HG03039 (cell line): ENCODE data around the gene CDH23.

ENCODE experiments used
- ATAC-seq: cut with Tn5 transposase; IDR thresholded peaks from one replicate; pipeline ENCODE4 v1.9.1; 2021; ENCODE audit warnings: mild to moderate bottlenecking, moderate library complexity; ENCODE audit not compliant: unreplicated experiment

CDH23 gene

GRCh38 chr10:71531485-71532446, 135.0 kb downstream of the CDH23 start:
- no peak for ATAC-seq

- no peak for ATAC-seq
Measured at GRCh38 chr10:71532878-71533277, 136.2 kb downstream of the CDH23 start.

- no peak for ATAC-seq
Measured at GRCh38 chr10:71533936-71534335, 137.2 kb downstream of the CDH23 start.

GRCh38 chr10:71534568-71535194, 138.0 kb downstream of the CDH23 start:
- no peak for ATAC-seq

- ATAC-seq, result no peak
Measured at GRCh38 chr10:71536332-71536731, 139.6 kb downstream of the CDH23 start.

- ATAC-seq, result no peak
Measured at GRCh38 chr10:71537125-71537524, 140.4 kb downstream of the CDH23 start.

- no peak for ATAC-seq
Measured at GRCh38 chr10:71537681-71538080, 141.0 kb downstream of the CDH23 start.

GRCh38 chr10:71538608-71539260, 142.0 kb downstream of the CDH23 start:
- ATAC-seq, result no peak

- ATAC-seq, result no peak
Measured at GRCh38 chr10:71539442-71540118, 142.9 kb downstream of the CDH23 start.

GRCh38 chr10:71542478-71542877, 145.8 kb downstream of the CDH23 start:
- ATAC-seq, result no peak

- ATAC-seq, result no peak
Measured at GRCh38 chr10:71543608-71544170, 147.0 kb downstream of the CDH23 start.

- ATAC-seq, result no peak
Measured at GRCh38 chr10:71545001-71545400, 148.3 kb downstream of the CDH23 start.

- ATAC-seq, result no peak
Measured at GRCh38 chr10:71546220-71546619, 149.5 kb downstream of the CDH23 start.

- ATAC-seq, result no peak
Measured at GRCh38 chr10:71547312-71547711, 150.6 kb downstream of the CDH23 start.

GRCh38 chr10:71547876-71548846, 151.4 kb downstream of the CDH23 start:
- no peak for ATAC-seq

GRCh38 chr10:71549766-71550533, 153.2 kb downstream of the CDH23 start:
- ATAC-seq, result no peak

- no peak for ATAC-seq
Measured at GRCh38 chr10:71550628-71551027, 153.9 kb downstream of the CDH23 start.

GRCh38 chr10:71551970-71552369, 155.2 kb downstream of the CDH23 start:
- ATAC-seq, result no peak

- no peak for ATAC-seq
Measured at GRCh38 chr10:71553432-71553831, 156.7 kb downstream of the CDH23 start.
